Measurements from ENCODE around the gene PRSS1.
A peak's percentile ranks its signal among the peaks of the same experiment; 100 is the strongest.
"Not testable (repeated sequence)": the region's sequence is repeated elsewhere in the genome, so short reads cannot be mapped to it uniquely, and the experiment has no call there.

The PRSS1 gene

DNA sequence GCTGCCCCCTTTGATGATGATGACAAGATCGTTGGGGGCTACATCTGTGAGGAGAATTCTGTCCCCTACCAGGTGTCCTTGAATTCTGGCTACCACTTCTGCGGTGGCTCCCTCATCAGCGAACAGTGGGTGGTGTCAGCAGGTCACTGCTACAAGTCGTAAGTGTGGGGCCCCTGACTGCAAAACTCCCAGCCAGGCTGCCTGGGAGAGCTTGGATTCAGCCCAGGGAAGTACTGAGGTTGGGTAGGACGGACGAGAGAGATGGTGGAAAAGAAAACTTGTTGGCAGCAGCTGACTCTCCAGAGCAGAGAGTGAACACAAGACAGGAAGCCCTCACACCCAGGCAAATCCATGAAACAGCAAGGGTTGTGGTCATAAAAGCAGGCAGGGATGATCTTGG, 22.8 kb downstream of the PRSS1 start:
- peak; percentile 44 for FAIRE-seq
- DNase-seq (ENCODE audit: insufficient read length, low spot score), result no peak

- no peak for DNase-seq (ENCODE audit: insufficient read length, low spot score)
- FAIRE-seq, result no peak
Observed at GRCh38 chr7:142772673-142773072, 23.4 kb downstream of the PRSS1 start.

- DNase-seq (ENCODE audit: insufficient read length, low spot score) (no peak), FAIRE-seq (no peak)
Observed at GRCh38 chr7:142773230-142773629, 24.0 kb downstream of the PRSS1 start.

DNA sequence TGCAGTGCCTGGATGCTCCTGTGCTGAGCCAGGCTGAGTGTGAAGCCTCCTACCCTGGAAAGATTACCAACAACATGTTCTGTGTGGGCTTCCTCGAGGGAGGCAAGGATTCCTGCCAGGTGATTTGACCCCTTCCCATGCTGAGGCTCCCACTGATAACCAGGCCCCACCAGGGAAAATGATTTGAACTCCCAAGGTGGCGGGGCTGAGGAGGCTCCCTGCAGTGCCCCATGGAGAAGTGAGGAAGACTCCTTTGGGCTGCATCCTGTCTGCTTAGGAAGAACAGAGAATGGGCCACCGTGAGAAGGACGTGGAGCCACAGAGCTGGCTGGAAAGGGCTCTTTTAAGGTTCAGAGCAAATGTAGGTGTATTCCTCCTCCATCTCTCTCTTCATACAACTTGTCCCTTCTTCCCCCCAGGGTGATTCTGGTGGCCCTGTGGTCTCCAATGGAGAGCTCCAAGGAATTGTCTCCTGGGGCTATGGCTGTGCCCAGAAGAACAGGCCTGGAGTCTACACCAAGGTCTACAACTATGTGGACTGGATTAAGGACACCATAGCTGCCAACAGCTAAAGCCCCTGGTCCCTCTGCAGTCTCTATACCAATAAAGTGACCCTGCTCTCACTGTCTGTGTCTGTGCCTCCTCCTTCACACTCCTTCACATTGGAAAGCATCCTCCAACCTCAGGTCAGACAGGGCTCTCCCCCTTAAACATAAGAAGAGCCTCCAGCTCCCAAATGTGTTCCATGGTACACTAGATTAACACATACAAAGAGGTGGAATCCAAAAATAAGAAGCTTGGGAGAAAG, 24.9 kb downstream of the PRSS1 start:
- DNase-seq (ENCODE audit: insufficient read length, low spot score) (no peak), FAIRE-seq (no peak)

DNA sequence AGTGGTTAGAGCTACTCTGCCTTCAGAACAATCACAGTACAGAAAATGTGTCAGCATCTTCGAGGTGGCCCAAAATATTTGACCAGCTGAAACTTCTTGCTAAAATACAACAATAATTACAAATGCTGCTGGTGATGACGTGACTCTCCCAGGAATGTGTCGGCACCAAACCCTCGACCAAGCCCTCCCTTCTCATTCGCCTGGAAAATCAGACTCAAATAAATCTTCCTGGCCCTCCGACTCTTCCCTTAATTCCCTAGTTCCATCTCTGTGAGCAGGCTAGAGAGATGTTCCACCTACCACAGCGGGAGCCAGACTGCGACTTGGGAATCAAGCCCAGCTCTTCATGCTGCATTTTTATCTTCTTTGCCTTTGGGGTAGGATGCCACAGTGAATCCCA, 25.6 kb downstream of the PRSS1 start:
- FAIRE-seq (no peak), DNase-seq (ENCODE audit: insufficient read length, low spot score) (no peak)

DNA sequence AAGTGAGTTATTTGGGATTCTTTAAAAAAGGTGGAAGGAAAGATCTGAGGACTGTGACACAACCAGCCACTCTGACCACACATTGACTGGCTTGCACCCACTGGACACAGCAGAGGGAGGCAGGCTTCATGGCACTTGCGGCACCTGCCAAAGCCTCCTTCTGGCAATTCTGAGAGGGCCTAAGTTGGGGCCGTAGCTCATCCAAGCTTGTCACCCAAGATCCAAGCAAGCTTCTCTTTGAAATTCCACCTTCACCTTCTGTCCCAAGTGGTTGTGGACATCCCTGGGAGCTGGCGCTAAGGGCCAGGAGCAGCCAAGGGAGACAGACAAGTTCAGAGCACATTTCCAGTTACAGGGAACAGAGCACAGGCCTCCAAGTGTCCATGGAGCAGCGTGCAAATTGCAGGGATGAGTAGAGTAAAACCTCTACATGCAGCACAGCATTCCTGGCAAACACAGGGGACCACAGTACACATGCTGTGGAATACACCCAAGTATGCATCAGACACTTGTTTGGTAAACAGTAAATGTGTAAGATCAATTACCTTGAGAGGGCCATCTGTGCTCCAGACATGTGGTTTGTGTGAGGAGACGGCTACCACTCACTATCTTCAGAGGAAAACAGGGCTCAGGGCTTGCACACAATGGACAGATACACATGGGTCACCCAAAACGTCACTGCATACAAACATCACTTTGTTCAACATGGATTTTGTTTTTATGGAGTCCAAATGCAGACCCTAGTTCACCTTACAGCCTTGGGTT, 26.3 kb downstream of the PRSS1 start:
- not testable (repeated sequence) for FAIRE-seq; DNase-seq (ENCODE audit: insufficient read length, low spot score)

GRCh38 chr7:142776206-142776844, 27.1 kb downstream of the PRSS1 start:
- DNase-seq (ENCODE audit: insufficient read length, low spot score) (no peak), FAIRE-seq (no peak)

- not testable (repeated sequence) for FAIRE-seq; DNase-seq (ENCODE audit: insufficient read length, low spot score)
Observed at GRCh38 chr7:142776845-142777225, 27.6 kb downstream of the PRSS1 start.

GRCh38 chr7:142777318-142777717, 28.0 kb downstream of the PRSS1 start:
- no peak for DNase-seq (ENCODE audit: insufficient read length, low spot score)
- FAIRE-seq, result no peak

DNA sequence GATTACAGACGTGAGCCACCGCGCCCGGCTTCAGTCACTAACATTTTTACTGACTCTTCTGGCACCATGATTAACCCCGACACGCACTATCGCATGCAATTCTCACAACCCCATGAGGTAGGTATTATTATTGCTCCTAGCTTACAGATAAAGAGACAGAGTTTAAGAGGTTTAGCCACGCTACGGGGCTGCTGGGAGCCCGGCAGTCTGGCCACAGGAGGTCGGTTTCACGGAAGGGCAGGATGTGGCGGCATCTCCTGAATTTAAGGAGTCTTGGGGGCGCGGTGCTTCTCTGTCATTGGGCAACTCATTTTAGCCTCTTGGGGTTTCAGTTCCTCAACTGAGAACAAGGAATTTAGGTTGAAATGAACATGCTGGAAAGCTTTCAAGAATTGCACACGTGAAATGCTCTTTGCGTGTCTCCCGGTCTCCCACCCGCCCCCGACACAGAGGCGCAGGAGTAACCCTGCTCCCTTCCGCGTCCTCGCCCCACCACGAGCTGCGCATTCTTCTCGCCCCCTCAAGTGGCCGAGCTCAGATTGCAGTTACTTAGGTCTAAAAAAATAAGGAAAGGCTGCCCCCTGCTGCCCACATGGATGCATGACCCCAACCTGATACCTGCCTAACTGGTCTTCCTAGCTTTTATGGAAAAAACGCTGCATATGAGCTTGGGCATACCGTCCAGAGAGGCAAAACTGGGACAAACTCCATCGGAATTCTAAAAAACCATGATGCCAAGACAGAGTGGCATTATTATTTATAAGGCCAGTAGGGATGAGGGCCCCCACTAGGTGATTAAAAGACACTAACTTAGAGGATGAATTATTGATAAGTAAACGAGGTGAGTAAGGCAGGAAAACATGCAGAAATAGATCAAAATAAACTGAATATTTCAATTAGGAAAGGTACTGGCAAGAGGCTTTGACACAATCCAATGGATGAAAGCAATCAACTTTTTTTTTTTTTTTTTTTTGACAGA, 33.9 kb downstream of the PRSS1 start:
- FAIRE-seq (no peak), DNase-seq (ENCODE audit: insufficient read length, low spot score) (peak; percentile 62)

DNA sequence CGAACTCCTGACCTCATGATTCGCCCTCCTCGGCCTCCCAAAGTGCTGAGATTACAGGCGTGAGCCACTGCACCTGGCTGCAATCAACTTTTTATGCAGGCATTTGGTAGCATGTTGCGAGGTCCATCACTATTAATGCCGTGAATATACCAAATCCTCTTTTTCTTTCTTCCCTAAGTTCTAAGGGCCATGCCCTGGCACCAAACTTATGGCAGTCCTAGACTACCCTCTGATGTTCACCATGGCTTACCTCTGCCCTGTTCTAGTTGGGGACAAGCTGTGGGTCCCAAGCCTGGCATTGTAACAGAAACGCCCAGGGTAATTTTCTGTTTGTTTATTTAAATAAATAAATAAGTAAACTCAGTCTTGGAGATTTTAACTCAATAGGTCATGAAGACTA, 34.8 kb downstream of the PRSS1 start:
- DNase-seq (ENCODE audit: insufficient read length, low spot score) (no peak), FAIRE-seq (no peak)

DNA sequence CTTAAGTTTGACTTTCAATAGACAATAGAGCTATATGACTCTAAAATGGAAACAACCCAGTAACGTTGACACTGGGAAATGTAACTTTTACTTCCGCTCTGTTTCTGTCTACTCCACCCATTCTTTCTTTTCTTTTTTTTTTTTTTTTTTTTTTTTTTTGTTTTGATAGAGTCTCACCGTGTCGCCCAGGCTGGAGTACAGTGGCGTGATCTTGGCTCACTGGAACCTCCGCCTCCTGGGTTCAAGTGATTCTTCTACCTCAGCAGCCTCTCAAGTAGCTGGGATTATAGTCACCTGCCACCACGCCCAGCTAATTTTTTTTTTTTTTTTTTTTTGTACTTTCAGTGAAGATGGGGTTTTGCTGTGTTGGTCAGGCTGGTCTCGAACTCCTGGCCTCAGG, 35.4 kb downstream of the PRSS1 start:
- FAIRE-seq (no peak), DNase-seq (ENCODE audit: insufficient read length, low spot score) (no peak)

- DNase-seq (ENCODE audit: insufficient read length, low spot score) (no peak), FAIRE-seq (no peak)
Observed at GRCh38 chr7:142785841-142786250, 36.6 kb downstream of the PRSS1 start.

DNA sequence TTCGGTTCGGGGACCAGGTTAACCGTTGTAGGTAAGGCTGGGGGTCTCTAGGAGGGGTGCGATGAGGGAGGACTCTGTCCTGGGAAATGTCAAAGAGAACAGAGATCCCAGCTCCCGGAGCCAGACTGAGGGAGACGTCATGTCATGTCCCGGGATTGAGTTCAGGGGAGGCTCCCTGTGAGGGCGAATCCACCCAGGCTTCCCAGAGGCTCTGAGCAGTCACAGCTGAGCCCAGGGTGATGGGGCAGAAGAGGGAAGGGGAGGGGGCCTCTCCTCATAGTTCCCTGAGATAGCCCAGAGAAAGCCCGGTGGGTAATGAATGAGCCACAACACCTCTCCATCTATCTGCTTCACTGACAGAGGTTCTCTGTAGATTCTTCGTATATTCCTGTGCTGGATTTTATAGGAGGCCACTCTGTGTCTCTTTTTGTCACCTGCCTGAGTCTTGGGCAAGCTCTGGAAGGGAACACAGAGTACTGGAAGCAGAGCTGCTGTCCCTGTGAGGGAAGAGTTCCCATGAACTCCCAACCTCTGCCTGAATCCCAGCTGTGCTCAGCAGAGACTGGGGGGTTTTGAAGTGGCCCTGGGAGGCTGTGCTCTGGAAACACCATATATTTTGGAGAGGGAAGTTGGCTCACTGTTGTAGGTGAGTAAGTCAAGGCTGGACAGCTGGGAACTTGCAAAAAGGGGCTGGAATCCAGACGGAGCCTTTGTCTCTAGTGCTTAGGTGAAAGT, 37.9 kb downstream of the PRSS1 start:
- no peak for DNase-seq (ENCODE audit: insufficient read length, low spot score)
- FAIRE-seq, result no peak

DNA sequence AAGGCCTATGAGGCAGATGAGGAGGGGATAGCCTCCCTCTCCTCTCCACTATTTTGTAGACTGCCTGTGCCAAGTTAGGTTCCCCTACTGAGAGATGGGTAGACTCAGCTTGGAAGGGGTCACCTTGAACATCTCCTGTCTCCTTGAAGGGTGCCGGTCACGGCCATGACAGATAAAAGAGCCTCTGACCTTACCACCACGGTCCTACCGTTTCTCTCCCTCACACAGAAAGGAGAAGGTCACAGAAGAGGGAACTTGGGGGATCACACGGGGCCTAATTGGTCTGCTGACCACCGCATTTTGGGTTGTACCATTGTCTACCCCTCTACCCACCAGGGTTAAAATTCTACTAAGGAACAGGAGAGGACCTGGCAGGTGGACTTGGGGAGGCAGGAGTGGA, 38.5 kb downstream of the PRSS1 start:
- DNase-seq (ENCODE audit: insufficient read length, low spot score) (no peak), FAIRE-seq (no peak)

- FAIRE-seq (no peak), DNase-seq (ENCODE audit: insufficient read length, low spot score) (no peak)
Observed at GRCh38 chr7:142788303-142789289, 39.3 kb downstream of the PRSS1 start.

DNA sequence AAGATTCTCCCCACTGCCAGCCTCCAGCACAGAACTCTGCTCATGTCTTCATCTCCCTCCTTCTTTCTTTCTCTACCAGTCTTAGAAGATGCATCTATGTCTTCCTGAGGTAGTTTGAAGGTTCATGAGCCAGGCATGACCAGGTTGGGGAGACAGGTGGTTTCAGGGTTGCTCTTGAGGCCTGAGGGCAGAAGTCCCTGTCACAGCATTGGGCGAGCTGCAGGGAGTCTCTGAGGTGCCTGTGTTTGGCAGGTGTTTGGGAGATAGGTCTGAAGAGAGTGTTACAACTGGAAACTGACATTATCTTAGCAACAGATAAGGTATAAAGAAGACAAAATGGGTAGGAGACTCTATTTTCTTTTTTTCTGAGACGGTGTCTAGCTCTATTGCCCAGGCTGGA, 40.2 kb downstream of the PRSS1 start:
- DNase-seq (ENCODE audit: insufficient read length, low spot score) (no peak), FAIRE-seq (no peak)

- DNase-seq (ENCODE audit: insufficient read length, low spot score), result no peak
- FAIRE-seq, result no peak
Observed at GRCh38 chr7:142790056-142790455, 40.8 kb downstream of the PRSS1 start.

DNA sequence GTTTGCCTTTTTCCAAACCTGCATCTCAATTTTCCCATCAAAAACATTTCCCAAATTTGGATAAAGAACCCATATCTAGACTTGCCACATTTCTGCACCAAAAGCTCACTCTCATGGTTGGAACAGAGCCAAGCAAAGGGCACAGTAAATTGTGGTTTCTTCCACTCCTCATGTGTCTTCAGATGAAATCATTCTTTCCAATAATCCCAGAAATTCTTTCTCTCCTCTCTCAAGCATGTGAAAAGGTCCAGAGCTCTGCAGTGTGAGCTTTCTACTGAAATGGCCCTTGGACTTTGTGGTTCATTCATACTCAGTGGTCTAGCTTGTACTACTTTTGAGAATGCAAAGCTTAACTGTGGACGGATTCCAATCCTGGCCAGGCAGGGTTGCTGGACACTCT, 41.3 kb downstream of the PRSS1 start:
- no peak for FAIRE-seq
- DNase-seq (ENCODE audit: insufficient read length, low spot score), result no peak

Measured in HTR-8/SVneo (cell line).